Cerebellar nuclear complex (tissue), 1 donor: ENCODE data around the gene GPC1.

Source experiments
- DNase-seq, 2 experiments: peaks; one replicate each; lab custom pipeline; 2025; lab: John Stamatoyannopoulos, UW

GPC1 gene

GRCh38 chr2:240442891-240443715 lies 7.6 kb downstream of the GPC1 start:
- DNase-seq: no peak

- no peak for DNase-seq
Observed at GRCh38 chr2:240443891-240444301, 8.4 kb downstream of the GPC1 start.

GRCh38 chr2:240444464-240444863 lies 9.0 kb downstream of the GPC1 start:
- no peak for DNase-seq

GRCh38 chr2:240445961-240446663 lies 10.6 kb downstream of the GPC1 start:
- no peak for DNase-seq

- no peak for DNase-seq
Observed at GRCh38 chr2:240446664-240447175, 11.3 kb downstream of the GPC1 start.

- DNase-seq: no peak
Observed at GRCh38 chr2:240447331-240447730, 11.9 kb downstream of the GPC1 start.

GRCh38 chr2:240447934-240448333 lies 12.5 kb downstream of the GPC1 start:
- no peak for DNase-seq

GRCh38 chr2:240448387-240449274 lies 13.2 kb downstream of the GPC1 start:
- no peak for DNase-seq

- DNase-seq: no peak
Observed at GRCh38 chr2:240449764-240450531, 14.5 kb downstream of the GPC1 start.

GRCh38 chr2:240450532-240451107 lies 15.2 kb downstream of the GPC1 start:
- DNase-seq: no peak

GRCh38 chr2:240451108-240451611 lies 15.7 kb downstream of the GPC1 start:
- DNase-seq: no peak

GRCh38 chr2:240451791-240452461 lies 16.5 kb downstream of the GPC1 start:
- no peak for DNase-seq

GRCh38 chr2:240452462-240453256 lies 17.2 kb downstream of the GPC1 start:
- DNase-seq: no peak

- DNase-seq: no peak
Observed at GRCh38 chr2:240453461-240454105, 18.1 kb downstream of the GPC1 start.

GRCh38 chr2:240454106-240454901 lies 18.8 kb downstream of the GPC1 start:
- no peak for DNase-seq

- DNase-seq: no peak
Observed at GRCh38 chr2:240455272-240455646, 19.8 kb downstream of the GPC1 start.

GRCh38 chr2:240455647-240456446 lies 20.4 kb downstream of the GPC1 start:
- DNase-seq: no peak
